Measurements from ENCODE around the gene CD99.

Gene CD99

DNA sequence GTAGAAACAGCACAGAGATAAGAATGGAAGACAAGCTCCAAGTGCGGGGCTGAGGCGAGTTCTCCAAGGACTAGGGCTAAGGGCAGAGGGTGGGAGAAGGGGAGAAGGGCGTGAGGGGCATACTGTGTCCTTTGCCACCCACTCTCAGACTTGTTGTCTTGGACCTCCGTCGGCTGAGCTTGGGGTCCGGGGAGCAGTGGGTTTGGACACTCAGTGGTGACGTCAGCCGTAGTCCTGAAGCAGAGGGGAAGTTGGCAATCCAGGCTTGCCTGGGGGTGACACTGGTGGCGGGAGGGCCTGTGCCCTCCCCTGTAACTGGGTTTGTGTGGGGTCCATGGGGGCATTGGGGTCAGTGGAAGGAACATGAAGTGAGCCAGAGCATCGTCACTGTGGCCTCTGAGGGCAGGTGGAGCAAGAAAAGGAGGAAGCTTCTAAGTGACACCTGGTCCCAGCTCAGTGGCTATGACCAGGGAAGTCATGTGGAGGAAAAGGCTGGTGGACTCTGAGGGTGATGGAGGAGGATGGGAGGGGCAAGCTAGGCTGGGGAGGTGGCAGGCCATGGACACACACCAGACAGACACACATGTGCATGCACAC is 17.6 kb downstream of the CD99 start:
- no peaks in the 10 kb centered on the region for H3K9me3 ChIP-seq (ENCODE audit: control insufficient read depth, insufficient read depth, low read depth, low read length)
- POLR2A ChIA-PET = no interaction called here

GRCh38 chrX:2709556-2709955 is 18.5 kb downstream of the CD99 start:
- no peaks in the 10 kb centered on the region for H3K9me3 ChIP-seq (ENCODE audit: control insufficient read depth, insufficient read depth, low read depth, low read length)
- no peaks in the 10 kb centered on the region; the same call in 1 of the 2 replicates for H3K4me1 ChIP-seq (ENCODE audit: control insufficient read depth, insufficient read depth, low read length)
- H3K27ac ChIP-seq (ENCODE audit: extremely low read depth, low read depth, low read length) = no peak overlapping the region
- no peak overlapping the region for H3K4me3 ChIP-seq (ENCODE audit: low read depth, low read length)
- peaks cover 13 to 28% of the 10 kb centered on the region in 2 experiments; a peak in 2 of 3 replicates for H3K36me3 ChIP-seq (ENCODE audit: control insufficient read depth in 2 of 2, insufficient read depth in 1 of 2, low read length in 2 of 2)
- 0 out of 2 replicates have a peak, but pooled peaks have one; percentile 3 for TF ChIP-seq SCRT2 (tag by site-specific recombination; IDR thresholded peaks at IDR 0.05)
- no peak for TF ChIP-seq ZNF19 (tag by site-specific recombination; IDR thresholded peaks at IDR 0.05; ENCODE audit: low read depth)
- ChIA-PET POLR2A (no interaction called here), CTCF (no interaction called here)

More for the DNA sequence above, 17.6 kb downstream of the CD99 start:
- no peak for TF ChIP-seq ZXDB (tag by site-specific recombination; IDR thresholded peaks at IDR 0.05)
- 0 out of 2 replicates have a peak, but pooled peaks have one; percentile 11 for TF ChIP-seq HOXD13 (CRISPR knock-in tag; IDR thresholded peaks at IDR 0.05; ENCODE audit: borderline replicate concordance)
- CTCF ChIA-PET = no interaction called here
- H3K36me3 ChIP-seq (ENCODE audit: control insufficient read depth in 2 of 2, insufficient read depth in 1 of 2, low read length in 2 of 2) = peaks cover 13 to 24% of the 10 kb centered on the region in 2 experiments; a peak in 2 of 3 replicates
- H3K27ac ChIP-seq (ENCODE audit: extremely low read depth, low read depth, low read length) = no peak overlapping the region
- no peak overlapping the region for H3K4me3 ChIP-seq (ENCODE audit: low read depth, low read length)
- H3K4me1 ChIP-seq (ENCODE audit: control insufficient read depth, insufficient read depth, low read length) = no peaks in the 10 kb centered on the region; the same call in 1 of the 2 replicates

- Histone ChIP-seq H3K4me3 (ENCODE audit: low read depth, low read length) (peak overlapping the region; percentile 29), H3K27ac (ENCODE audit: extremely low read depth, low read depth, low read length) (no peak overlapping the region), H3K4me1 (ENCODE audit: control insufficient read depth, insufficient read depth, low read length) (no peaks in the 10 kb centered on the region; the same call in 1 of the 2 replicates)
These were observed 19.1 kb downstream of the CD99 start for GRCh38 chrX:2710041-2710840.

GRCh38 chrX:2711441-2711840 is 20.3 kb downstream of the CD99 start:
- Histone ChIP-seq H3K27ac (ENCODE audit: extremely low read depth, low read depth, low read length) (no peak overlapping the region), H3K9me3 (ENCODE audit: control insufficient read depth, insufficient read depth, low read depth, low read length) (no peaks in the 10 kb centered on the region), H3K4me1 (ENCODE audit: control insufficient read depth, insufficient read depth, low read length) (no peaks in the 10 kb centered on the region; the same call in 1 of the 2 replicates), H3K4me3 (ENCODE audit: low read depth, low read length) (no peak overlapping the region), H3K36me3 (ENCODE audit: control insufficient read depth in 2 of 2, insufficient read depth in 1 of 2, low read length in 2 of 2) (peaks cover 17 to 43% of the 10 kb centered on the region in 2 experiments)
- ChIA-PET POLR2A (no interaction called here), CTCF (no interaction called here)
- TF ChIP-seq SCRT1 (tag by site-specific recombination; IDR thresholded peaks at IDR 0.05; ENCODE audit: borderline replicate concordance) = no peak
- no peak for TF ChIP-seq ZNF596 (tag by site-specific recombination; IDR thresholded peaks at IDR 0.05)
- TF ChIP-seq BCL11A (tag by site-specific recombination; IDR thresholded peaks at IDR 0.05; ENCODE audit: low read depth) = no peak
- no peak for TF ChIP-seq ZNF18 (tag by site-specific recombination; IDR thresholded peaks at IDR 0.05)
- TF ChIP-seq GLIS1 (tag by site-specific recombination; IDR thresholded peaks at IDR 0.05) = no peak
- TF ChIP-seq OSR2 (tag by site-specific recombination; IDR thresholded peaks at IDR 0.05) = no peak
- no peak for TF ChIP-seq HOXC10 (CRISPR knock-in tag; IDR thresholded peaks at IDR 0.05)
- TF ChIP-seq ZNF24 (tag by site-specific recombination; IDR thresholded peaks at IDR 0.05) = no peak
- TF ChIP-seq ZNF416 (tag by site-specific recombination; IDR thresholded peaks at IDR 0.05) = no peak
- TF ChIP-seq KLF7 (tag by site-specific recombination; IDR thresholded peaks at IDR 0.05; ENCODE audit: borderline replicate concordance) = no peak

More at GRCh38 chrX:2710041-2710840, 19.1 kb downstream of the CD99 start:
- H3K9me3 ChIP-seq (ENCODE audit: control insufficient read depth, insufficient read depth, low read depth, low read length) = no peaks in the 10 kb centered on the region
- ChIA-PET POLR2A (no interaction called here), CTCF (no interaction called here)
- H3K36me3 ChIP-seq (ENCODE audit: control insufficient read depth in 2 of 2, insufficient read depth in 1 of 2, low read length in 2 of 2) = peaks cover 13 to 35% of the 10 kb centered on the region in 2 experiments
- TF ChIP-seq, protein P1, sequence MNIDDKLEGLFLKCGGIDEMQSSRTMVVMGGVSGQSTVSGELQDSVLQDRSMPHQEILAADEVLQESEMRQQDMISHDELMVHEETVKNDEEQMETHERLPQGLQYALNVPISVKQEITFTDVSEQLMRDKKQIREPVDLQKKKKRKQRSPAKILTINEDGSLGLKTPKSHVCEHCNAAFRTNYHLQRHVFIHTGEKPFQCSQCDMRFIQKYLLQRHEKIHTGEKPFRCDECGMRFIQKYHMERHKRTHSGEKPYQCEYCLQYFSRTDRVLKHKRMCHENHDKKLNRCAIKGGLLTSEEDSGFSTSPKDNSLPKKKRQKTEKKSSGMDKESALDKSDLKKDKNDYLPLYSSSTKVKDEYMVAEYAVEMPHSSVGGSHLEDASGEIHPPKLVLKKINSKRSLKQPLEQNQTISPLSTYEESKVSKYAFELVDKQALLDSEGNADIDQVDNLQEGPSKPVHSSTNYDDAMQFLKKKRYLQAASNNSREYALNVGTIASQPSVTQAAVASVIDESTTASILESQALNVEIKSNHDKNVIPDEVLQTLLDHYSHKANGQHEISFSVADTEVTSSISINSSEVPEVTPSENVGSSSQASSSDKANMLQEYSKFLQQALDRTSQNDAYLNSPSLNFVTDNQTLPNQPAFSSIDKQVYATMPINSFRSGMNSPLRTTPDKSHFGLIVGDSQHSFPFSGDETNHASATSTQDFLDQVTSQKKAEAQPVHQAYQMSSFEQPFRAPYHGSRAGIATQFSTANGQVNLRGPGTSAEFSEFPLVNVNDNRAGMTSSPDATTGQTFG (tag by site-specific recombination; IDR thresholded peaks at IDR 0.05; ENCODE audit: borderline replicate concordance) = no peak
- TF ChIP-seq ZNF623 (tag by site-specific recombination; IDR thresholded peaks at IDR 0.05) = no peak
- TF ChIP-seq PRDM6 (tag by site-specific recombination; IDR thresholded peaks at IDR 0.05) = no peak
